IPS DF 4.7 (cell line): Measurements from ENCODE around the gene GIGYF2.

Experiments used
- DNase-seq: peaks from one replicate; pipeline ENCODE4 v3.0.0-alpha.2; 2013; ENCODE audit warnings: low spot score; ENCODE audit errors: extremely low read depth

The GIGYF2 gene

DNA sequence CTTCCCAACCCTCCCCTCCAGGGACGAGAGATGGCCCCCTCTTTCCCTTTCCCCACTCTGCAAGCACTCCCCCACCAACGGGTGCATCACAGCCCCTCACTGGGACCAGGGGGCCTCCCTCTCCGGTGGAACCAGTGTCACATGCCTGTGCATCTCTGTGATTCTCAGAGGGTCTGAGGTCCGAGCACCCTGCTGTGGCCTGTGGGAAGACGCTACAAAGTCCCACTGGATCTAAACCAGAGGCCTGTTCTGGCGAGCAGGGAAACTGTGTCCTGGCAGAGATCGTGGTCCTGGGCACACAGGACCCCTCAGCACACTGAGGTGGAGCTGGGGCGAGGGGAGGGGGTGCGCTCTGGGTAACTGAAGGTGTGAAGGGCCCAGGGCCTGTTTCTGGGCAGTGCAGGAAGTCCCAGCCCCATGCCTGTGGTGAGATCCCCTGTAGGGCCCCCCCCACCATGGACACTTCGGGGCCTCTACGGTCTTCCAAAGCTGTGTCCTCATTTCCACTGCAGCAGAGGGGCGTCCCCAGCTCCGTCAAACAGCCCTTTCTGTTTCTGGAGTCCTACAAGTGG lies 180.9 kb downstream of the GIGYF2 start:
- DNase-seq = no peak

DNA sequence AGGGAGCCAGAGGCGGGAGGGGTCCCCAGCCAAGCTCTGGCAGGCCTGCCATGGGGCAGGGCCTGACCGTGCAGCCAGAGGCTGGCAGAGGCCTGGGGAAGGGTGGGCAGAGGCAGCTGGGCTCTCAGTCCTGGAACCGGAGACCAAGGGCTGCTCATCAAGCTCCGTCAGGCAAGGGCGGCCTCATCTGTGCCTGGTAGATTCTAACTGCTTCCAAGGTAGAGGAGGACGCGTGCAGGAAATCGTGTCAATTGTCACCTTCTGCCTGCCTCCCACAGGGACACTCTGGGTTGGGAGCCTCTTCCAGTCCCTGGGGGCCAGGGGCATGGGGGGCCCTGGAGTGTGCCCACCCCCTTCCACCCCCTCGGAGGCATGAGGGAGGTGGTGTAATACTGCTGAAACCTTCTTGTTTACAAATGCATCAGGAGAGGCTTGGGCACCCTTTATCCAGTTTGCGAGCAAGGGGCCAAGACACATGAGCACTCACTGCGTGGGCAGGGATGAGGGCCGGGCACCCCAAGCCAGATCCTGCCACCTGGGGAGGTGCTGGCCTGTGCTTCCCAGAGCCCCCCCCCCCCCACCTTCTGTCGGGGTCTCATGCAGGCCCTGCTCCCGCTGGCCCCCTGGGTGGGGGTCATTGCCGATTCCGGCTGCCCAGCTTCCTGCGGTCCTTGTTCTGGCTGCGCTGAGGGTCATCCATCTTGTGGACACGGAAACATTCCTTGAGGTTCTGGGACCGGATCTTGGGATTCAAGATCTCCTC lies 181.9 kb downstream of the GIGYF2 start:
- DNase-seq = no peak

DNA sequence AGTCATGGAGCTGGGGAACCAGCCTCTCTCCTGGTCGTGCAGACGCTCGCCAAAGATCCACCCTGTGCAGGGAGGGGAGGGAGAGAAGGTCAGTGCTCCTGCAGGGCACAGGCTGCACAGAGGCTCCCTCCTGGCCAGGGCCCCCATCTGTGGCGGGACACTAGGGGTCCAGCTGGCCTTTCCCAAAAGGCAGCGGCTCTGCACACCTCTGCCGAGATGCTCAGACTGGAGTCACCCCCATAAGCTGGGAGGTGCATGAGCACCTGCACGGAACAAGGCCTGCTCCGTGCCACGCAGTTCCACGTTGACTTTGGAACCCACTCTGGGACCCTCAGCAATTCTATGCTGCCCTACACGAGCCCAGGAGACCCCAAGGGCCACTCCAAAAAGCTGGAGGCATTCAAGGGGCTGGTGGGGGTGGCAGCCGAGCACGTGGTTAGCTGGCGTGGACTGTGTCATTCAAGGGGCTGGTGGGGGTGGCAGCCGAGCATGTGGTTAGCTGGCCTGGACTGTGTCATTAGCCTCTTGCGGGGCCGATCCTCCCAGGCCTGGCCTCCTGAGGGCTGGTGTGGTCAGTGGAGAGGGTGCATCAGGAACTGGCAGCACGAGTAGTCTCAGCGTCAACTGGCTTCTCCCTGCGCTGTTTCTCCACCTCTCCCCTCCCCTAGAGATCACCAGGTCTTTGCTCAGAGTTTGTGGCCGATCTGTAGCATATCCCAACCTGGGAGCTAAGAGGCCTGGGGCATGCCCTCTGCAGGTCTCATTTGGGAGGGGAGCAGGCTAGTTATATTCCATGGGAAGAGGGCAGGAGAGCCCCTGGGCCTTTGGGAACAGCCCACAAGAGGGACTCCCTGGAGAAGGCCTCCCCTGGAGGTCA lies 182.7 kb downstream of the GIGYF2 start:
- DNase-seq = no peak

DNA sequence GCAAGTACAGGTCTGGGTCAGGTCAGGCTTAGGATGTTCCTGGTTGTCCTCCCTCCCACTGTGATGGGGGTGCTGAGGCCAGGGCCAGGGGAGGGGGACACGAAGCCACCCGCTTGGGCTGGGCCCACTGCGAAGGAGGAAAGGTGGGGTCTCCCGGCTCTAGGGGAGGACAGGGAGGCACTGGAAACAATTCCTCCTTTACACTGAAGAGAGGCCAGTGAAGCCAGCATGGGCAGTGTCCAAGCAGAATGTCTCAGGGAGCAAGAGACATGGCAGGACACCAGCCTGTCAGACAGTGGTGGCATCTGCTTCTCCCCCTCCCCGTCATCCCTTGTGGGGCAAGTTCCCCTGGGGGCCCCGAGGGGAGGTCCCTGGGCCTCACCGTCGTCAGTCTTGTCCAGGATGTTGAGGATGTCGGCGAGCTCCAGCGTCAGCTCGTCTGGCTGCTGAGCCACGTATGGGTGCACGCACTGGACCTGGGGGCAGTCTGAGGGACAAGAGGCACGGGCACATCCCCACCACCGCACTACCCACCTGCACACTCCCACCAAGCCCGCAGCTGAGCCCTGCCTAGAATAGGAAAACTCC lies 183.7 kb downstream of the GIGYF2 start:
- DNase-seq = no peak

DNA sequence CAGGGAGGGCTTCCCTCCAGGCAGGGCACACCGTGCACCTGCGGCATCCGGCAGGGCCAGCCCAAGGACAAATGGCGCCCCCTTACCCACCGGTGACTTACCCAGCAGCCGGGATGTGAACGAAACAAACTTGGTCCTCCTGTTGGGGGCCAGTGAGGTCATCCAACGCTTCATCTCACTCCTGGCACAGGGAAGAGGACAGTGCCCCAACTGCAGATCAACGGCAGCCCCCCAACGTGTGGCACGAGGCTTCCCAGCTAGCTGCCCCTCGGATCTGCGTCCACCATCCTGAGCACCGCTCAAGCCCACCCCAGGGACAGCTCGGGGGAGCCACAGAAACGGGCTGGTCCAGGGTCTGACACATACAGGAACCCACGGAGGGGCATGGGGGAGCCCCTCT lies 185.0 kb downstream of the GIGYF2 start:
- no peak for DNase-seq

DNA sequence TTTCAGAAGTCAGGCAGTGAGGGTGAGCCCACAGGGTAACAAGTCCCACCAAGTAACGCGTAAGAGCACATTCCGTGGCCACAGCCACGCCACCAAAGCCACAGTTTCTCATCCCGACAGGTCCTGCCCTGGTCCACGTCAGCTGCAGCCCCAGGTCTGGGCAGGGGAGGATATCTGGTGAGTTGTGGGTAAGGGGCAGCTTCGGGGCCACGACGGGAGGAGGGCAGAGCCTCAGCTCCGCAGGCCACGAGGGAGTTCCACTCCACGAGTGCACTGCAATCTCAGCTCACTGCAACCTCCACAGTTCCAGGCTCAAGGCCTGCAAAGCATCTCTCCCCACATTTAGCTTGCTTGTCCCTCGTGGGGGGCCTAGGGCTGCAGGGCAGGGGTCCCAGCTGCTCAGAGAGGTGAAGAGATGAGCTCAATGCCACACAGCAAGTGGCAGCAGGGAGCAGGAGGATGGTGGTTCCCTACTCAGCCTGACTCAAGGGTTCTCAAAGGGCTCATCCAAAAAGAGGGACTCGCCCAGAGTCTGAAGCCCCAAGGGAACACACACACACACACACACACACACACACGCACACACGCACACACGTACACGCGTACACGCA lies 185.5 kb downstream of the GIGYF2 start:
- DNase-seq = no peak

DNA sequence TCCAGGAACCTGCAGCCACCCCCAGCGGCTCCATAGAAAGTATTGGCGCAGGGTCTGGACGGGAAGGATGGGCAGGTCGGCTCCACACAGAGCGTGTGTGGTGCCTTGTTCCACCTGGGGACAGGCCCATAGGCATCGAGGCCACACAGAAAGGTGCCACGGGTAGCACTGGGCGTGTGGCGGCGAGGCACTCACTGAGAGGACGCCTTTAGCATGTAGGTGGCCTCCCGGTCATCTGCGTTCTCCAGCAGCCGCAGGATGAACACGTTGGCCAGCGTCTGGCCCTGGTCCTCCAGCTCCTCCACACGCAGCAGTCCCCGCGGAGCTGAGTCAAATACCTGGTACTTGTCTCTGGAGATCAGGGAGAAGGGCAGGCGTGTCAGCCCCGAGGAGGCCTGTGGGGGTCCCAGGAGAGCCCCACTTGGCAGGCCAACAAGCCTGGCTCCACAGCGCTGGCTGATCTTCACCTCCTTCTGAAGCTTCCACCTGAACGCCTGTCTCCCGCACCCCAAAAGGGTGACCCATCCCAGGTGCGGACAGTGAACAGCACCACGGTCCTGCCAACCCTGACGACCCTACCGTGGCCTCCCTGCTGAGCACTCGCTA lies 186.1 kb downstream of the GIGYF2 start:
- DNase-seq = no peak

DNA sequence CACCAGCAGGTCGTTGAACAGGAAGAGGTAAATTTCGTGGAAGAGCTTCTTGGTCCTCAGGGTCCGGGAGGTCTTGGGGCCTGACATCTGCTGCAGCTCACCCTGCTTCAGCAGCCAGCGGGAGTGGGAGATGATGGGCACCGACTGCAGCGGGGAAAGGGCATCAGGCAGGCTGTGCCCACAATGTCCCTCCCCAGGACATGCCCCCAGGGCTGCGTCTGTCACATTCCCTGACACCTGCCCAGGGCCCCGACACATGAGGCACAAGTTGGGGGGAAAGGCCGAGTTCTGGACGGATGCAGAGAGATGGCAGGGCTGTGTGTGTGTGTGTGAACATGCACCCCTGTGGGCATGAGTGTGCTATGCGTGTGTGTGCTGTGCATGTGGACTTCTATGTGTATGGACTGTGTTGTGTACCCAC lies 186.9 kb downstream of the GIGYF2 start:
- no peak for DNase-seq

DNA sequence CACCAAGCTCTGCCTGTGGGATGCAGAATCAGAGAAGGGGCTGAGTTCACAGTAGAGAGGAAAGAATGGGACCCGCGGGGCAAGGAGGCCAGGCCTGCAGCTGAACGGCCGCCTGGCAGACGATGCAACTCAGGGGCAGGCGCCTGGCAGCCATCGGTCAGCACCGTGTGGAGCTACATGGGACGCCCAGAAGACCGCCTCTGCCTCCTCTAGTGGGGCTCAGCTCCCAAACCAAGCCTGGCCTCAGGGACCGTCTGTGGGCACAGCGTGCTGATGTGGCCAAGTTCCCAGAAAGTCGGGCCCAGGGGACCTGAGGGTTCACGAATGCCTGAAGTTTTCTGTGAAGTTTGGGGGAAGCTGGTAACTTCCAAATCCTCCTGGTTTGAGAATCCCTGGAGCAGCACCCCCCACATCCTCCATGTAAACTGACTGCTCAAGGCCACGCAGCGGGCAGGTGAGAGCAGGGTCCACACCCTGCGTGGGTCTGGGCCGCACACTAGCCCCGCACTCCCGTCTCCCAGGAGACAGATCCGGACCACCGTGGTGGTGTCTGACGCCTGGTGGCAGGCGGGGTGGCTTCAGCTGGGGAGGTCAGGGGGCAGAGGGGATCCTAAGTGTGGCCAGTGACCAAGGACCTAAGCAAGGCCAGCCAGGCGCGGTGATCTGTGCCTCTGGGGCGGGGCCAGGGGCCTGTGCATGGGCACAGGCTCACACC lies 187.6 kb downstream of the GIGYF2 start:
- no peak for DNase-seq

DNA sequence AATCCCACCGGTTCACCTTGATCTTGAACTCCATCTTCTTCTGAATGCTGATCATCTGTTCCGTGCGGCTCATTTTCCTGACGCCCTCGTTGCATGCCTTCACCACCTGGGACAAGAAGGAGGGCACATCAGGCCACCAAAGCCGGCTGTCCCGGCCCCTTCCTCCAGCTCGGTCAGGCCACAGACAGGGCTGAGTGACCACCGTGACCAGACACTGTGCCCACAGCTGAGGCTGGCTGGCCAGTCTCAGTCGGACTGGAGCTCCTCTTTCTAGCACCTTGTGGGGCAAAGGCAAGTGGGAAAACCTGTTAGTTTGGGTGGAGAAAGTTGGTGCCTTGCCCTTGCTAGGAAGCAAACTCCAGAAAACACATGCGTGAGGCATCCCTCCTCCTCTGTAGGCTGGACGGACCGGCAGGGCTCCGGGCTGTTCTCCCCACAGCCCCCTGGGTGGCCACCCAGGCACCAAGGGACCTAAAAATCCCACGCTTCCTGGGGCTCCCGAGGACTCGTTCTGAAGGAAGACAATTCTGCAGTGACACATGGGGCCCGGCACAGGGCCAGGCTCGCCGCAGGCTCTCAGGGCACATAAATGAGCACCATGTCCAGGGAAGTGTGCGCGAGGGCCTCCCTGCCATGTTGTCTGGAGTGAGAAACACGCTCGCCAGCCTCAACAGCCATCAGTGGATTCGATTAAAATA lies 188.3 kb downstream of the GIGYF2 start:
- no peak for DNase-seq

DNA sequence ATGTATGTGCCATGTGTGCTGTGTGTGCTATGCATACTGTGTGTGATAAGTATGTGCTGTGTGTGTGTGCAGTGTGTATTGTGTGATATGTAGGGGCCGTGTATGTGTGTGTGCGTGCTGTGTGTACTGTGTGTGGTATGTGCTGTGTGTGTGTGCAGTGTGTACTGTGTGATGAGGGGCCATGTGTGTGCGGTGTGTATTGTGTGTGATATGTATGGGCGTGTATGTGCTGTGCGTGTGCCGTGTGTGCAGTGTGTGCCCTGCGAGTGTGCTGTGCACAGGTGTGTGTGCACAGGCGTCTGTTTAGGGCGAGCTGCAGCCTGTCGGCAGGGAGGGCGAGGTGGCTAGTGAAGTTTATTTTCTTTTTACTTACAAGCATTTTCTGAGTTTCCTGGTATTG lies 189.0 kb downstream of the GIGYF2 start:
- no peak for DNase-seq

DNA sequence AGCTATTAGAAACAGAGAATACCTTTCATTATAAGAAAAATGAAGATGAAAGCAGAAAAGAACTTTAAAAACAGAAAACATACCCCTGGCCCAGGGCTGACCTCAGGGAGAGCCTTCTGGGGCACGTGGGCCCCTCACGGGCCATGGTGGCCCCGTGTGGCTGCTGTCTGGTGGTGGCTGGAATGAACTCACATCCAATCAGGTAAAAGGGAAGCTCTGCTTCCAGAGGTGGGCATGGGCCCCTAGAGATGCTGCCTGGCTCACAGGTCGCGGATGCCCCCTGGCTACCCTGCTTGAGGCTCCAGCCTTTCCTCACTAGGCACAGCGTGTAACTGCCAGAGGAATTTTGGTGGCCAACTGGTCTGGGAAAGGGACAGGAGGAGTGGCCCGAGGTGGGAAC lies 189.5 kb downstream of the GIGYF2 start:
- no peak for DNase-seq

DNA sequence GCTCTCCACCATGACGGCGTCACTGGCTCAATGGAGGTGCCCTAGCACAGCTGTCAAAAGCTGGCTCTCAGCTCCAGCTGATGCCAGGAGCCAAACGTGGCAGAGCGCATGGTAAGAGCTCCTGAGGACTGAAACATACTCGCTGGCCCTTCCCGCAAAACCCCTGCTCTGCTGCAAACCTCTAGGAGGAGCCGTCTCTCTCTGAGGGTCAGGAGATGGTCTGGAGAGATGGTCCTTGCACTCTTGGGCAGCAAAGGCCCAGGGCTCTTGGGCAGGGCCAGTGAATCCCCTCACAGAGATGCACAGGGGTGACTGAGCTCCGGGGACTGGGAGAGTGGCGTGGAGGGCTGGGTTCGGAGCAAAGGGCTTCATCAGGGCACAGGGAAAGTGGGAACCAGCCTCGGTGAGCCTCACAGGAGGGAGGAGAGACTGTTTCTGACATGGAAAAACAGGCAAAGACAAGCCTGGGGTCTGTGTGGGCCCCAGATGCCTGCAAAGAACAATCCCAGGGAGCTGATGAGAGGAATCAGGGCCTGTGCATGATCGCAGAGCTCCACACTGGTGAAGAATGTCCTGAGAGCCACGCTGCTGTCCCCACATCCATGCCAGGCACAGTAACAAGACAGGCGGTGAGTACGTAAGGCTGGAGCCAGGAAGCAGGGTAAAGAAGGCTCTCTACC lies 190.2 kb downstream of the GIGYF2 start:
- DNase-seq = no peak

DNA sequence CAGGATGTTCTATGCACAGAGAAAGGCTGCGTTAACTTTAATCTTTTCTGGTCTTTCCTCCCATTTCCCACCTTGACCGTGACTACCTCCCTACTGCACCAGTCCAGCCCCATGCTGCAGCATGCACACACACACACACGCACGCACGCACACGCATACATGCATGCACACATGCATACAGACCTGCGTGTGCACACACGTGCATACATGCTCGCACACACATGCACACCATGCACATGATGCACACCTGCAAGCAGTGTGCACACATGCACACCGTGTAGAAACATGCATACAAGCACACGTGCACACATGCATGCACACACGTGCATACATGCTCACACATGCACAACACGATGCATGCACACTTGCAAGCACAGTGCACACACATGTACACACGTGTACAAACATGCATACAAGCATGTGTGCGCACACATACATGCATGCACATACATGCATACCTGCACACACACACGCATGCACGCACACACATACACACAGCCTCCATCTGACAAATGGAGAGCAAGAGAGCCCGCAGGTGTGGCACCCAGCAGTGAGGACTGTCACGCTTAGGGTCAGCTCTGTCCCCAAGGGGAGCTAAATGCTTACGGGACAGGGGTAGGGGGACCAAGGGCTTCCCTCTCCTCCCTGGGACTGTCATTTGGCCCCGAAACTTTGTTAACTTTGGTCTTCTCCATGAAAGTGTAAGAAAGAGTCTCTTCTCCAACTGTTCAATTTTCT lies 191.1 kb downstream of the GIGYF2 start:
- DNase-seq = no peak

DNA sequence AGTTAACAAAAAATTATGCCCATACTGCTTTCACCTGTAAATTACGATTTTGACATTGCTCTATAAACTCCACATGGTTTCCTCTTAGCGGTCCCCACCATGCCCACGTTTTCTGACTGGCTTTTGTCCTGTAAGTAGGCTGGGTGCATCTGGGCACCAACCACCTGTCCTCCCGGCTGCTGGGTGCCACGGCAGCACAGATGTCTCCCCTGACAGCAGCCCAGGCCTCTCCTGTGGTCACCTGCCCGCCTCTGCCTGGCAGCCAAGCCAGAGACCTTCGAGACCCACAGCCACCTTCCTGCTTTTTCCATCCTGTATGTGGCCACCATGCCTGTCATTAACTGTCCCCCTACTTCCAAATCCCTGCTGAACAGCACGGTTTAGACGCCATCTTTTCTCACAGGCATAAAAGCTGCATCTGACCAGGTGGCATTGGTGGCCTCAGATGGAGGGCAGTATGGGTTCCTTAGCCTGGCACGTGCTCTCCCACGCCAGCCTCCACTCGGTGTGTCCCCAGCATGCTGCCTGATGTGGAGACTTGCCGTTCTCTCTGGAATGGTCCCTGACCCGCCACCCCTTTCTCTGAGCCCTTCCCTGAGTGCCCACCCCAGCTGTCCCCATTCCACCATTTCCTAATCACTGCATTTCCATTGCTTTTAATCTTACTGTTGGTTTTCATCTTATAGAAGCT lies 191.9 kb downstream of the GIGYF2 start:
- DNase-seq = no peak

DNA sequence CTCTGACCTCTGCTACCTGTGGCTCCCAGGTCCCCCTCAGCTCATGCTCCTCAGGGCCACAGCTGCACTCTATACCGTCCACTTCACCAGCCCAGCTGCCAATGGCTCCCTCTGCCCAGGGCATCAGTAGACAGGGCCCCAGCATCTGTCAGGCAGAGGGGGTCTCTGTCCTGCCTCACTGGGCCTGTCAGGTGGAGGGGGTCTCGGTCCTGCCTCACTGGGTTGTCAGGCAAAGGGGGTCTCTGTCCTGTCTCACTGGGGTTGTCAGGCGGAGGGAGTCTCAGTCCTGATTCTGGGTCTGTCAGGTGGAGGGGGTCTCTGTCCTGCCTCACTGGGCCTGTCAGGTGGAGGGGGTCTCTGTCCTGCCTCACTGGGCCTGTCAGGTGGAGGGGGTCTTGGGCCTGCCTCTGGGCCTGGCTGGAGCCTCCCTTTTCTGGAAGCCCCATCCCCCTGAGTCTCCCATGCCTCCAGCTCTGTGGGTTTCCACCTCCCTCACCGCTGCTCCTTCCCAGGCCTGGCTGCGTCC lies 192.8 kb downstream of the GIGYF2 start:
- DNase-seq = no peak

DNA sequence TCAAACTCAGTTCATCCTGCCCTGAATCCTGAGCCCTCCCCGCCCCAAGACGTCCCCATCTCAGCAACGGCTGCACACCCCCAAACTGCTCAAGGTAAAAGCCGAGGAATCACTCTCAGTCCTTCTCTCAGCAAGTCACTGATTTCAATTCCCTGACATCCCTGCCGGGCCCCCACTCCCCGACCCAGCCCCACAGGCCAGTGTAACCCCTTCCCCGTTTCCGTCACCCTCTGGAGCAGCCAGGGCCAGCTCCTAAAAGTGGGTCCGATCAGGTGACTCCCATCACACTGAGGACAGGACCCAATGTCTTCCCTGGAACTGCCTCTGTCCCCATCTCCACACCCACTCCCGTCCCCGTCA lies 193.4 kb downstream of the GIGYF2 start:
- no peak for DNase-seq
